Endothelial cell (in vitro differentiated cells): Measurements from ENCODE around the gene AUTS2. TPM values are rescaled to one million over a fixed set of nuclear protein-coding genes. Genes with fewer than 3 reads are reported as not detected.

Source experiments
- DNase-seq: peaks from one replicate; pipeline ENCODE4 v3.0.0; 2021; ENCODE audit warnings: low spot score
- H3K27ac Mint-ChIP-seq: one replicate; pipeline ENCODE4 v1.8.0; 2021; ENCODE audit warnings: mixed read lengths, inconsistent platforms; ENCODE audit not compliant: unreplicated experiment
- H3K27me3 Mint-ChIP-seq: one replicate; pipeline ENCODE4 v1.8.0; 2021; ENCODE audit warnings: mild to moderate bottlenecking, moderate library complexity, mixed read lengths, inconsistent platforms; ENCODE audit not compliant: unreplicated experiment
- H3K36me3 Mint-ChIP-seq: one replicate; pipeline ENCODE4 v1.8.0; 2021; ENCODE audit warnings: mild to moderate bottlenecking, low read depth, mixed read lengths, inconsistent platforms; ENCODE audit not compliant: unreplicated experiment
- H3K4me1 Mint-ChIP-seq: one replicate; pipeline ENCODE4 v1.8.0; 2021; ENCODE audit warnings: mild to moderate bottlenecking, mixed read lengths, inconsistent platforms; ENCODE audit not compliant: unreplicated experiment
- H3K4me3 Mint-ChIP-seq: one replicate; pipeline ENCODE4 v1.8.0; 2021; ENCODE audit warnings: mild to moderate bottlenecking, mixed read lengths, inconsistent platforms; ENCODE audit not compliant: unreplicated experiment
- H3K9me3 Mint-ChIP-seq: one replicate; pipeline ENCODE4 v1.8.0; 2021; ENCODE audit warnings: mixed read lengths, inconsistent platforms; ENCODE audit not compliant: unreplicated experiment
- total RNA-seq: library from RNA; stranded (reverse); fragmentation: NEBNext Ultra II Directional; extraction: Animal tissue kit (Norgen Biotek cat#: 25700); gene quantifications from one replicate; pipeline ENCODE4 v1.2.1, GENCODE V29; 2021; ENCODE audit not compliant: unreplicated experiment
- TF ChIP-seq, protein P1 (sequence below): fragments of 200-600 bp; sonication (generic); IDR thresholded peaks from one replicate; pipeline ENCODE4 v1.5.0; 2021; ENCODE audit warnings: antibody characterized with exemption; ENCODE audit not compliant: unreplicated experiment

The AUTS2 gene
- total RNA-seq, 1 donor from 2014 or later: 103 TPM

DNA sequence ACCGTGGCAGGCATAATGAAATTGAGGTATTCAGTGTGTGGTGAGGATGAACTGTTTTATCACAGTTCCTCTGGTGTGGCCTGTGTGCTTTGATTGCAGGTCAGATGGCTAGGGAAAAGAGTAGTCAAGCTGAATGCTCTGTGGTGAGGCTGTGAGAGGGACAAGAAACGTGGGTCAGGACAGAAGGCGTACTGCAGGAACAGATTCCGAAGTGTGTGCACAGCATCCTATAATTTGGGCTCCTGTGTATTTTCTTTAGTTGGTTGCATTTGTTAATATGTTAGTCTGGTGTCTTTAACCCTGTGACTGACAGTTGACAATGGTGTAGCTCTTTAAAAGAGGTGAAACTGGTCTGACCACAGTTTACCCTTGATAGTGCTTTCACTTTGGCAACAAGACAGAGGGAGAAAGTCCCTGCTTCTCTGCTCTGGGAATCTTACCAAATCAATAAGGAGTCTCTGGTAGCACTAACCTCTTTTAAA, 76.5 kb downstream of the AUTS2 start:
- no peak overlapping the region for H3K4me3 Mint-ChIP-seq
- no peaks in the 10 kb centered on the region for H3K36me3 Mint-ChIP-seq
- peaks cover 2% of the 10 kb centered on the region for H3K27me3 Mint-ChIP-seq
- no peak overlapping the region for H3K27ac Mint-ChIP-seq
- no peak for DNase-seq
- peaks cover 18% of the 10 kb centered on the region for H3K4me1 Mint-ChIP-seq
- TF ChIP-seq, protein P1, sequence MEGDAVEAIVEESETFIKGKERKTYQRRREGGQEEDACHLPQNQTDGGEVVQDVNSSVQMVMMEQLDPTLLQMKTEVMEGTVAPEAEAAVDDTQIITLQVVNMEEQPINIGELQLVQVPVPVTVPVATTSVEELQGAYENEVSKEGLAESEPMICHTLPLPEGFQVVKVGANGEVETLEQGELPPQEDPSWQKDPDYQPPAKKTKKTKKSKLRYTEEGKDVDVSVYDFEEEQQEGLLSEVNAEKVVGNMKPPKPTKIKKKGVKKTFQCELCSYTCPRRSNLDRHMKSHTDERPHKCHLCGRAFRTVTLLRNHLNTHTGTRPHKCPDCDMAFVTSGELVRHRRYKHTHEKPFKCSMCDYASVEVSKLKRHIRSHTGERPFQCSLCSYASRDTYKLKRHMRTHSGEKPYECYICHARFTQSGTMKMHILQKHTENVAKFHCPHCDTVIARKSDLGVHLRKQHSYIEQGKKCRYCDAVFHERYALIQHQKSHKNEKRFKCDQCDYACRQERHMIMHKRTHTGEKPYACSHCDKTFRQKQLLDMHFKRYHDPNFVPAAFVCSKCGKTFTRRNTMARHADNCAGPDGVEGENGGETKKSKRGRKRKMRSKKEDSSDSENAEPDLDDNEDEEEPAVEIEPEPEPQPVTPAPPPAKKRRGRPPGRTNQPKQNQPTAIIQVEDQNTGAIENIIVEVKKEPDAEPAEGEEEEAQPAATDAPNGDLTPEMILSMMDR: no peak
- H3K9me3 Mint-ChIP-seq: no peaks in the 10 kb centered on the region

DNA sequence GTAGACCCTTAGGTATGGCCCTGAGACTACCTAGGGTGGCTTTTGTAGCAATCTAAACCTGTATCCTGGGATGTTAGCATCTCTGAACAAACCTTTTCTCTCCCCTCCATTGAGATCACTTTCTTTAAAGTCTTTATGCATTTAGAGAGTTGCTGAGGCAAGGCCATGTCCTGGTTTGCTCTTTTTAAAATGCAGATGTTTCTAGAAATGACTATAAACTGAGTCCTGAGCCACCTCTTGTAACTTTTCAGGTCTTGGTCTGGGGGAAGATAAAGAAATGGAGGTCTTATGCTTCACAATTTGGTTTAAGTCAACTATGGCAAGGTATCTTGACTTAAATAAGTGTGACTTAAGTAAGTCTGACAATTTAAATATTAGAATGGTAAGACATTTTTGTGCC, 78.0 kb downstream of the AUTS2 start:
- H3K27me3 Mint-ChIP-seq: peaks cover 2% of the 10 kb centered on the region
- no peak overlapping the region for H3K27ac Mint-ChIP-seq
- TF ChIP-seq, protein P1: no peak
- no peaks in the 10 kb centered on the region for H3K36me3 Mint-ChIP-seq
- H3K9me3 Mint-ChIP-seq: no peaks in the 10 kb centered on the region
- no peak for DNase-seq
- no peak overlapping the region for H3K4me3 Mint-ChIP-seq
- H3K4me1 Mint-ChIP-seq: peaks cover 18% of the 10 kb centered on the region

DNA sequence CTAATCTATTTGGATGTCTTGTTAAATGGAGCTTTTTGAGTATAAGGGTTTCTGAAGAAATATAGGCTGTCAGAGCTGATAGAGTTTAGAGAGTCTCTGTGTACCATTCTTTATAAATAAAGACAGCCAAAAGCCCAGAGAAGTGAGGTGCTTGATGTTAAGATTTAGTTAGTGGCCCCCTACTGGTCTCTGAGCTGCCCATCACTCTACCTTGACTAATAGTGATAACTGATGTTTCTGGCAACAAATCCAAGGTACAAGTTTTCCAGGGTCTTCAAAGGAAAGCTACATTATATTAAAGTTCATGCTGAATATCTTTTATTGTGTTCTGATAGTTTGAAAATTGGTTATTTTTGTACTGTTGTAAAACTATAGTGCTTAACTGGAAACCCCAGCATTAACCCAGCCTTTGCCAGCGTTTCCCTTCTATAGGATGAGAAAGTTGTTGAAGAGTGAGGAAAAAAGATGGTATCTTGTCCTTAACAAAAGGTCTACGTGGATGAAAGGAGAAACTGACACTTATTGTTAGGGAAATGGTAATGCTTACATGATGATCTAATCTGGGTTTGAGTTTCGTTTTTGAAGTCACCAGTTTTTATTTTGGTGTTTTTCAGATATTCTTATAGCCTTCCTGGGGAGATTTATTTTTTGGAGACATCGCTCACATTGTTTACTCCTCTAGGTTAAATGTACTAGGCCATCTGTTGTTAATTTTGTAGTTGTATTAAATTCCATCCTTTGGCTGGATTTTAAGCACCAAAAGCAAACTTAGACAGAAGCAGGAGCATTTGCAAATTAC, 79.0 kb downstream of the AUTS2 start:
- no peak overlapping the region for H3K27ac Mint-ChIP-seq
- TF ChIP-seq, protein P1: peak; percentile 39
- DNase-seq: no peak
- peaks cover 18% of the 10 kb centered on the region for H3K4me1 Mint-ChIP-seq
- H3K36me3 Mint-ChIP-seq: no peaks in the 10 kb centered on the region
- no peak overlapping the region for H3K4me3 Mint-ChIP-seq
- peaks cover under 1% of the 10 kb centered on the region for H3K27me3 Mint-ChIP-seq
- H3K9me3 Mint-ChIP-seq: no peaks in the 10 kb centered on the region

DNA sequence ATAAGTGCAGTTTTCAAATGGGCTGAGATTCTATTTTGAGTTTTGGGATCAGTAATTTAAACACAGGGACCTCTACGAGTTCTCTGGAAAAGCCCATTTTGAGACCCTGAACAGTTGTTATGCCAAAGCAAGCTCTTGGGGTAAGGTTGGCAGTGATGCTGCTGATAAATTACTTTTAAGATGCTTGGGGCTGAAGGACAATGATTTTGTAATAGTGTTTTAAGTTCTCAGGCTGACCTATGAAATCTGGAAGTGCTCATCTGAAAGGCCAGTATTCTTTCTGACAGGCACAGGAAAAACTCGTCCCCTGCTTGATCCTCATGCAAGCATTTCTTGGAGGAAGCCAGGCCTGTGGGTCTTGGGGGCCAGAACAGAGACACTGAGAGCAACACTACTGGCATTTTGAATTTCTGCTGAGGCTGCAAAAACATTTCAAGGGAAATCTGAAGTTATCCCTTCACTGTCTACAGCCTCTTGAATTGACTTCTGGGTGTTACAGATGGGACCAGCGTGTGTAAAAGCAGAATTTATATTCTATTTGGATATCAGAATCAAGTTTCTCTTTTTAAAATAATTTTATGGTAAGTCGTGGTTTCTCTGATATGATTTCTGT, 79.7 kb downstream of the AUTS2 start:
- H3K9me3 Mint-ChIP-seq: no peaks in the 10 kb centered on the region
- no peaks in the 10 kb centered on the region for H3K36me3 Mint-ChIP-seq
- TF ChIP-seq, protein P1: no peak
- peaks cover 17% of the 10 kb centered on the region for H3K4me1 Mint-ChIP-seq
- H3K27me3 Mint-ChIP-seq: no peaks in the 10 kb centered on the region
- H3K4me3 Mint-ChIP-seq: no peak overlapping the region
- DNase-seq: no peak
- no peak overlapping the region for H3K27ac Mint-ChIP-seq
